Neural cell (in vitro differentiated cells): ENCODE data around the gene BRD7. TPM values are rescaled to one million over a fixed set of nuclear protein-coding genes. Genes with fewer than 3 reads are reported as not detected.

Experiments
- H2AFZ ChIP-seq: fragments of 200-600, 300-800 bp; sonication (generic), shearing (Covaris generic); 2 replicates; pipeline ENCODE4 v1.6.0; 2014; ENCODE audit warnings: low read depth, mild to moderate bottlenecking, antibody characterized with exemption, low read length, moderate library complexity
- H3F3A ChIP-seq: fragments of 200-600 bp; shearing (Covaris generic); 2 replicates; pipeline ENCODE4 v1.6.1; 2016; ENCODE audit warnings: mild to moderate bottlenecking, moderate library complexity, mixed read lengths, antibody characterized with exemption, low read length; ENCODE audit not compliant: insufficient read depth, poor library complexity, severe bottlenecking
- H3K27ac ChIP-seq: fragments of 200-600, 300-800 bp; sonication (generic), shearing (Covaris generic); 2 replicates; pipeline ENCODE4 v1.5.1; 2014; ENCODE audit warnings: mild to moderate bottlenecking, low read length, moderate library complexity
- H3K27me3 ChIP-seq: fragments of 300-800, 200-600 bp; sonication (generic), shearing (Covaris generic); 2 replicates; pipeline ENCODE4 v1.6.0; 2014; ENCODE audit warnings: mild to moderate bottlenecking, low read depth, low read length, moderate library complexity; ENCODE audit not compliant: insufficient read depth
- H3K36me3 ChIP-seq: fragments of 300-800, 200-600 bp; sonication (generic), shearing (Covaris generic); 2 replicates; pipeline ENCODE4 v1.5.1; 2014; ENCODE audit warnings: mild to moderate bottlenecking, antibody characterized with exemption, low read length, moderate library complexity; ENCODE audit not compliant: insufficient read depth
- H3K4me2 ChIP-seq: fragments of 300-800, 200-600 bp; sonication (generic), shearing (Covaris generic); 2 replicates; pipeline ENCODE4 v1.6.0; 2014; ENCODE audit warnings: mild to moderate bottlenecking, low read length
- H3K4me3 ChIP-seq: fragments of 300-800, 200-600 bp; sonication (generic), shearing (Covaris generic); 2 replicates; pipeline ENCODE4 v1.5.1; 2014; ENCODE audit warnings: mild to moderate bottlenecking, low read length, moderate library complexity
- H3K79me2 ChIP-seq: fragments of 200-600 bp; shearing (Covaris generic); replicated peaks from 2 replicates; pipeline ENCODE4 v1.6.0; 2014; ENCODE audit warnings: mild to moderate bottlenecking, low read length, moderate library complexity; ENCODE audit not compliant: insufficient read depth
- H3K9ac ChIP-seq: fragments of 300-800, 200-600 bp; sonication (generic), shearing (Covaris generic); 2 replicates; pipeline ENCODE4 v1.6.1; 2016; ENCODE audit warnings: mild to moderate bottlenecking, low read length, mixed read lengths
- H3K9me2 ChIP-seq: fragments of 200-600 bp; shearing (Covaris generic); 2 replicates; pipeline ENCODE4 v1.6.1; 2016; ENCODE audit warnings: mild to moderate bottlenecking, low read length, mixed read lengths; ENCODE audit not compliant: insufficient read depth
- H3K9me3 ChIP-seq: fragments of 200-600, 300-800 bp; sonication (generic), shearing (Covaris generic); 2 replicates; pipeline ENCODE4 v1.6.1; 2016; ENCODE audit warnings: mild to moderate bottlenecking, mixed run types, low read length, moderate library complexity, mixed read lengths
- H4K20me1 ChIP-seq: fragments of 200-600 bp; shearing (Covaris generic); 2 replicates; pipeline ENCODE4 v1.6.1; 2016; ENCODE audit warnings: mild to moderate bottlenecking, mixed run types; ENCODE audit not compliant: insufficient read depth
- EP300 ChIP-seq: fragments of 450-650 bp; conservative IDR thresholded peaks from 2 replicates; pipeline ENCODE4 v1.6.1; 2014; ENCODE audit warnings: antibody characterized with exemption, mild to moderate bottlenecking, moderate library complexity; ENCODE audit not compliant: poor library complexity, severe bottlenecking
- EZH2 ChIP-seq: fragments of 200-600, 300-800 bp; shearing (Covaris generic), sonication (generic); IDR thresholded peaks from 2 replicates; pipeline ENCODE4 v1.6.1; 2014; ENCODE audit warnings: antibody characterized with exemption, low read length, borderline replicate concordance, mild to moderate bottlenecking; ENCODE audit not compliant: insufficient read depth, poor library complexity, severe bottlenecking
- MXI1 ChIP-seq: fragments of 450-650 bp; conservative IDR thresholded peaks from 2 replicates; pipeline ENCODE4 v1.6.1; 2014; ENCODE audit warnings: antibody characterized with exemption, mild to moderate bottlenecking; ENCODE audit not compliant: poor library complexity, severe bottlenecking
- POLR2AphosphoS5 ChIP-seq: IDR thresholded peaks from 2 replicates; pipeline ENCODE4 v1.6.1; 2012
- RAD21 ChIP-seq: fragments of 450-650 bp; conservative IDR thresholded peaks from 2 replicates; pipeline ENCODE4 v1.6.1; 2014; ENCODE audit warnings: antibody characterized with exemption, mild to moderate bottlenecking, moderate library complexity
- SMC3 ChIP-seq: fragments of 450-650 bp; conservative IDR thresholded peaks from 2 replicates; pipeline ENCODE4 v1.6.1; 2014; ENCODE audit warnings: antibody characterized with exemption, mild to moderate bottlenecking, moderate library complexity; ENCODE audit not compliant: poor library complexity
- TAF1 ChIP-seq: IDR thresholded peaks from 2 replicates; pipeline ENCODE4 v1.6.1; 2012; ENCODE audit warnings: low read depth
- polyA plus RNA-seq: library from polyadenylated mRNA; depleted of rRNA; stranded (reverse); fragments of >200 nt; gene quantifications from 2 replicates; pipeline ENCODE4 v1.2.3, GENCODE V29; 2014
- TF ChIP-seq, protein P1 (sequence below): IDR thresholded peaks from 2 replicates; pipeline ENCODE4 v1.6.1; 2012; ENCODE audit warnings: borderline replicate concordance
- TF ChIP-seq, protein P2 (sequence below): fragments of 450-650 bp; IDR thresholded peaks from 2 replicates; pipeline ENCODE4 v1.5.1; 2014; ENCODE audit warnings: antibody characterized with exemption, mild to moderate bottlenecking, moderate library complexity; ENCODE audit not compliant: poor library complexity, severe bottlenecking

The BRD7 gene
- polyA plus RNA-seq, 1 donor from 2014 or later: 57.2 TPM

DNA sequence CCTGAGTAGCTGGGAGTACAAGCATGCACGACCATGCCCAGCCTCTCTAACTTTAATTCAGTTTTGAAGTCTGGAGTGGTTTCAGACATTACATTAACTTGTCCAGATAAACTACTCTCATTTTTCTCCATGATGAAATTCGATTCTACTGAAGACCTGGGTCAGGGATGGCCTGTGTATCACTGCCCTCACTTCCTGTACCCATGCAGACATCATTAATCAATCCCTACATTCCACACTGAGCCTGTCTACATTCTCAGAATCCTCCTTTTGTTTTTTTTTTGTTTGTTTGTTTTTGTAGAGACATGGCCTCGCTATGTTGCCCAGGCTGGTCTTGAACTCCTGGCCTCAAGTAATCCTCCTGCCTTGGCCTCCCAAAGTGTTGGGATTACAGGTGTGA is 79.9 kb downstream of the BRD7 start:
- Histone ChIP-seq H2AFZ (no peak overlapping the region), H3K9me3 (no peaks in the 10 kb centered on the region), H3K79me2 (no peaks in the 10 kb centered on the region), H3K9me2 (no peaks in the 10 kb centered on the region), H3K27ac (no peak overlapping the region), H3F3A (no peaks in the 10 kb centered on the region), H3K9ac (no peak overlapping the region), H3K4me3 (no peak overlapping the region), H3K36me3 (no peaks in the 10 kb centered on the region), H3K27me3 (no peaks in the 10 kb centered on the region), H4K20me1 (no peaks in the 10 kb centered on the region), H3K4me2 (no peak overlapping the region)
- TF ChIP-seq, protein P1, sequence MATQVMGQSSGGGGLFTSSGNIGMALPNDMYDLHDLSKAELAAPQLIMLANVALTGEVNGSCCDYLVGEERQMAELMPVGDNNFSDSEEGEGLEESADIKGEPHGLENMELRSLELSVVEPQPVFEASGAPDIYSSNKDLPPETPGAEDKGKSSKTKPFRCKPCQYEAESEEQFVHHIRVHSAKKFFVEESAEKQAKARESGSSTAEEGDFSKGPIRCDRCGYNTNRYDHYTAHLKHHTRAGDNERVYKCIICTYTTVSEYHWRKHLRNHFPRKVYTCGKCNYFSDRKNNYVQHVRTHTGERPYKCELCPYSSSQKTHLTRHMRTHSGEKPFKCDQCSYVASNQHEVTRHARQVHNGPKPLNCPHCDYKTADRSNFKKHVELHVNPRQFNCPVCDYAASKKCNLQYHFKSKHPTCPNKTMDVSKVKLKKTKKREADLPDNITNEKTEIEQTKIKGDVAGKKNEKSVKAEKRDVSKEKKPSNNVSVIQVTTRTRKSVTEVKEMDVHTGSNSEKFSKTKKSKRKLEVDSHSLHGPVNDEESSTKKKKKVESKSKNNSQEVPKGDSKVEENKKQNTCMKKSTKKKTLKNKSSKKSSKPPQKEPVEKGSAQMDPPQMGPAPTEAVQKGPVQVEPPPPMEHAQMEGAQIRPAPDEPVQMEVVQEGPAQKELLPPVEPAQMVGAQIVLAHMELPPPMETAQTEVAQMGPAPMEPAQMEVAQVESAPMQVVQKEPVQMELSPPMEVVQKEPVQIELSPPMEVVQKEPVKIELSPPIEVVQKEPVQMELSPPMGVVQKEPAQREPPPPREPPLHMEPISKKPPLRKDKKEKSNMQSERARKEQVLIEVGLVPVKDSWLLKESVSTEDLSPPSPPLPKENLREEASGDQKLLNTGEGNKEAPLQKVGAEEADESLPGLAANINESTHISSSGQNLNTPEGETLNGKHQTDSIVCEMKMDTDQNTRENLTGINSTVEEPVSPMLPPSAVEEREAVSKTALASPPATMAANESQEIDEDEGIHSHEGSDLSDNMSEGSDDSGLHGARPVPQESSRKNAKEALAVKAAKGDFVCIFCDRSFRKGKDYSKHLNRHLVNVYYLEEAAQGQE: no peak
- TF ChIP-seq, protein P2, sequence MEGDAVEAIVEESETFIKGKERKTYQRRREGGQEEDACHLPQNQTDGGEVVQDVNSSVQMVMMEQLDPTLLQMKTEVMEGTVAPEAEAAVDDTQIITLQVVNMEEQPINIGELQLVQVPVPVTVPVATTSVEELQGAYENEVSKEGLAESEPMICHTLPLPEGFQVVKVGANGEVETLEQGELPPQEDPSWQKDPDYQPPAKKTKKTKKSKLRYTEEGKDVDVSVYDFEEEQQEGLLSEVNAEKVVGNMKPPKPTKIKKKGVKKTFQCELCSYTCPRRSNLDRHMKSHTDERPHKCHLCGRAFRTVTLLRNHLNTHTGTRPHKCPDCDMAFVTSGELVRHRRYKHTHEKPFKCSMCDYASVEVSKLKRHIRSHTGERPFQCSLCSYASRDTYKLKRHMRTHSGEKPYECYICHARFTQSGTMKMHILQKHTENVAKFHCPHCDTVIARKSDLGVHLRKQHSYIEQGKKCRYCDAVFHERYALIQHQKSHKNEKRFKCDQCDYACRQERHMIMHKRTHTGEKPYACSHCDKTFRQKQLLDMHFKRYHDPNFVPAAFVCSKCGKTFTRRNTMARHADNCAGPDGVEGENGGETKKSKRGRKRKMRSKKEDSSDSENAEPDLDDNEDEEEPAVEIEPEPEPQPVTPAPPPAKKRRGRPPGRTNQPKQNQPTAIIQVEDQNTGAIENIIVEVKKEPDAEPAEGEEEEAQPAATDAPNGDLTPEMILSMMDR: no peak
- TF ChIP-seq SMC3: no peak

DNA sequence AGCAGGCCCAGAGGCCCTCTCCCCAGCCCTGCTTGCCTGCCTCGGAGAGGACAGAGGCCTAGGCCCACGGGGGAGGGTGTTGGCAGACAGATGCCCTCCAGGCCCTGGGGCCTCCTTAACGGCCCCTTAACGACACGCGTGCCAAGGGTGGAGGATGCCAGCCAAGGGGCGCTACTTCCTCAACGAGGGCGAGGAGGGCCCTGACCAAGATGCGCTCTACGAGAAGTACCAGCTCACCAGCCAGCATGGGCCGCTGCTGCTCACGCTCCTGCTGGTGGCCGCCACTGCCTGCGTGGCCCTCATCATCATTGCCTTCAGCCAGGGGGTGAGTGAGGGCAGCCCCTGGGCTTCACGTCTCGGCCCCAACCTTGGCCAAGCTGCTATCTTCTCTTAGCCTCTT is 80.8 kb downstream of the BRD7 start:
- Histone ChIP-seq H3F3A (no peaks in the 10 kb centered on the region), H3K36me3 (no peaks in the 10 kb centered on the region), H3K9me2 (no peaks in the 10 kb centered on the region)

More for the DNA sequence above, 80.8 kb downstream of the BRD7 start:
- Histone ChIP-seq H3K9me3 (no peaks in the 10 kb centered on the region), H3K9ac (no peak overlapping the region), H3K4me2 (no peak overlapping the region), H3K27ac (no peak overlapping the region), H3K4me3 (no peak overlapping the region), H3K79me2 (no peaks in the 10 kb centered on the region), H4K20me1 (no peaks in the 10 kb centered on the region), H2AFZ (no peak overlapping the region), H3K27me3 (no peaks in the 10 kb centered on the region)
- TF ChIP-seq POLR2AphosphoS5 (no peak), RAD21 (no peak), EZH2 (no peak), EP300 (no peak), TAF1 (no peak), SMC3 (no peak), MXI1 (no peak)
- TF ChIP-seq, protein P2: no peak
- TF ChIP-seq, protein P1: no peak
